GM12865 (cell line): ENCODE measurements around the gene MDN1.

Source experiments
- DNase-seq: peaks from one replicate; pipeline ENCODE4 v3.0.0; 2010; ENCODE audit warnings: low read depth
- H3K4me3 ChIP-seq: 2 replicates; pipeline ENCODE4 v1.5.1; 2011; ENCODE audit warnings: mild to moderate bottlenecking, low read depth, low read length, control low read depth
- TF ChIP-seq, protein P1 (sequence below): IDR thresholded peaks from 2 replicates; pipeline ENCODE4 v1.5.1; 2011; ENCODE audit warnings: low read length, control low read depth, low read depth, inconsistent platforms; ENCODE audit not compliant: insufficient read depth; ENCODE audit errors: missing control alignments

MDN1 gene

DNA sequence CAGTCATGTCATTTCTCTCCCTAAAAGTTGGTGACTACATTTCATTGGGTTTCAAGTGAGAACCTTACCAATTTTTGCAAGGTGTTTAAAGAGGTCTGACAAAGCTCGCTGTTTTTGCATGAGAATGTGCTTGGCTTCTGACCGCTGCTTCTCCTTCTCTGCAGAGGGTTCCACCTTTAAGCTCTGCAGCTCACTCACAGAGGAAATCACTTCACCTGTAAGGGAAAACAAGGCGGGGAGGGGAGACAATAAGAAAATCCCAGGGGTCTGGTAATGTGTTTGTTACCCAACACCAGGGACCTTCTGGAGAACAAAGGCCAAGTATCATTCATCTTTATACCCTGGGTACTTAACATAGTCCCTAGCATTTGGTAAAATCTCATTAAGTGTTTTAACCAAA lies 141.1 kb downstream of the MDN1 start:
- TF ChIP-seq, protein P1, sequence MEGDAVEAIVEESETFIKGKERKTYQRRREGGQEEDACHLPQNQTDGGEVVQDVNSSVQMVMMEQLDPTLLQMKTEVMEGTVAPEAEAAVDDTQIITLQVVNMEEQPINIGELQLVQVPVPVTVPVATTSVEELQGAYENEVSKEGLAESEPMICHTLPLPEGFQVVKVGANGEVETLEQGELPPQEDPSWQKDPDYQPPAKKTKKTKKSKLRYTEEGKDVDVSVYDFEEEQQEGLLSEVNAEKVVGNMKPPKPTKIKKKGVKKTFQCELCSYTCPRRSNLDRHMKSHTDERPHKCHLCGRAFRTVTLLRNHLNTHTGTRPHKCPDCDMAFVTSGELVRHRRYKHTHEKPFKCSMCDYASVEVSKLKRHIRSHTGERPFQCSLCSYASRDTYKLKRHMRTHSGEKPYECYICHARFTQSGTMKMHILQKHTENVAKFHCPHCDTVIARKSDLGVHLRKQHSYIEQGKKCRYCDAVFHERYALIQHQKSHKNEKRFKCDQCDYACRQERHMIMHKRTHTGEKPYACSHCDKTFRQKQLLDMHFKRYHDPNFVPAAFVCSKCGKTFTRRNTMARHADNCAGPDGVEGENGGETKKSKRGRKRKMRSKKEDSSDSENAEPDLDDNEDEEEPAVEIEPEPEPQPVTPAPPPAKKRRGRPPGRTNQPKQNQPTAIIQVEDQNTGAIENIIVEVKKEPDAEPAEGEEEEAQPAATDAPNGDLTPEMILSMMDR: no peak
- no peak for DNase-seq
- H3K4me3 ChIP-seq: no peak overlapping the region

- DNase-seq: no peak
- H3K4me3 ChIP-seq: no peak overlapping the region
- TF ChIP-seq, protein P1: no peak
Observed at GRCh38 chr6:89675949-89676748, 143.4 kb downstream of the MDN1 start.

- no peak overlapping the region for H3K4me3 ChIP-seq
- no peak for DNase-seq
- TF ChIP-seq, protein P1: no peak
Observed at GRCh38 chr6:89670935-89671565, 148.5 kb downstream of the MDN1 start.

DNA sequence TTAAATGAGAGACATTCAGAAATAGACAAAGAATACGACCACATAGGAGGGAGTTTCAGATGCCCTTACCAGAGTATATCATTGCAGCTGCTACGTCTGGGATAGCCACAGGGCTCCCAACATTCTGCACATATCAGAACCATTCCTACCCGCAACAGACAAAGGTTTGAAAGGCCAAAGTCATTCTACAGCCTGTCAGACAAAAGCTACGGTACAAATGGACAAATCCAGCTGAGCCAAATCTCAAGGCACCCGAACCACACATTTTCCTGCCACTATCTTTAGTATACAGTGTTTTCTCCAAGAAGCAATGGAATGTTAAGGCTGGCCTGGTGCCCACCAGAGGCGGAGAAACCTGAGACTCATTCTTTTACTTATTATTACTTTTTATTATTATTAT lies 150.6 kb downstream of the MDN1 start:
- no peak overlapping the region for H3K4me3 ChIP-seq
- no peak for DNase-seq
- TF ChIP-seq, protein P1: no peak

GRCh38 chr6:89667872-89668556 lies 151.6 kb downstream of the MDN1 start:
- DNase-seq: no peak
- TF ChIP-seq, protein P1: no peak
- H3K4me3 ChIP-seq: no peak overlapping the region

DNA sequence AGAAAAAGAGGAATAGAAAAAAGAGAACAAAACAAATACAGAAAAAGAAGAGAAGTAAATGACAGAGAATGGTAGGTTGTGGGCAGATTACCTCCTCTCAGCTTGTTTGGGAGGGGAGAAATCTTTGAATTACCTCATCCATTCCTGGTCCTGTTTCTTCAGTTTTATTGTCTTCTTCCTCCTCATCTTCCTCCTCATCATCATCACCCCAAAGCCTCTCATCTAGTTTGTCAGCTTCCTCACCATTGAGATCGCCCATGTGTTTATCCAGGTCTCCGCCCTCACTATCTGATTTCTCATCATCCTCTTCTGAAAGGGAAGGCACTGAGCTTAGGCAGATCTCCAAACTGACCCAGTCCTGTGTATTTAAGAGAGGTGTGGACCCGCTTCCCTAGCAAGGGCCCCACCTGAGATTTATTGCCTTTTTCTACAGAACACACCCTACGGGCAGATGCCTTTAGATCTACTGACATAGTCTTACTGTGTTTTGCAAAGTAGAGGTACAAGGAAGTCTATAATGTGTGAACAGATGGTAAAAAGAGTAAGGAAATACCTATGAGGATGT lies 156.9 kb downstream of the MDN1 start:
- DNase-seq: no peak
- TF ChIP-seq, protein P1: no peak
- no peak overlapping the region for H3K4me3 ChIP-seq
